Stimulated activated CD8-positive, alpha-beta memory T cell treated with anti-CD3 and anti-CD28 coated beads, Interleukin-4, amount 100 ng/mL, for 4 hours (primary cell): ENCODE results near the gene CD200.

ENCODE experiments used
- DNase-seq, 2 donors: peaks; one replicate each; pipeline ENCODE4 v3.0.0-alpha.2; 2020; ENCODE audit warnings: low read depth in 2 of 2, low spot score in 1 of 2

The CD200 gene

DNA sequence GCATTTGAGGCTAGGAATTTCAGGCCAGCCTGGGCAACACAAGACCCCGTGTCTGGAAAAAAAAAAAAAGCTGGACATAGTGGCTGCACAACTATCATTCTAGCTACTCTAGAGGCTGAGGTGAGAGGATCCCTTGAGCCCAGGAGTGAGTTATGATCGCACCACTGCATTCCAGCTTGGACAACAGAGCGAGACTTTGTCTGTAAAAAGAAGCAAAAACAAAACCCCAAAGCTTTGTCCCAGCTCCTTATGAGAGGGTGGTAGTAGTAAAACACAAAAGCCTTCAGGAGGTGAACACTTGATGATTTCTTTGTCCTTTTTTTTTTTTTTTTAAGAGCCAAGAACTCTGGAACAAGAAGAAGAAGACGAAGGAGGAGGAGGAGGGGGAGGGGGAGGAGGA, 1.1 kb upstream of the CD200 start:
- no peak for DNase-seq

DNA sequence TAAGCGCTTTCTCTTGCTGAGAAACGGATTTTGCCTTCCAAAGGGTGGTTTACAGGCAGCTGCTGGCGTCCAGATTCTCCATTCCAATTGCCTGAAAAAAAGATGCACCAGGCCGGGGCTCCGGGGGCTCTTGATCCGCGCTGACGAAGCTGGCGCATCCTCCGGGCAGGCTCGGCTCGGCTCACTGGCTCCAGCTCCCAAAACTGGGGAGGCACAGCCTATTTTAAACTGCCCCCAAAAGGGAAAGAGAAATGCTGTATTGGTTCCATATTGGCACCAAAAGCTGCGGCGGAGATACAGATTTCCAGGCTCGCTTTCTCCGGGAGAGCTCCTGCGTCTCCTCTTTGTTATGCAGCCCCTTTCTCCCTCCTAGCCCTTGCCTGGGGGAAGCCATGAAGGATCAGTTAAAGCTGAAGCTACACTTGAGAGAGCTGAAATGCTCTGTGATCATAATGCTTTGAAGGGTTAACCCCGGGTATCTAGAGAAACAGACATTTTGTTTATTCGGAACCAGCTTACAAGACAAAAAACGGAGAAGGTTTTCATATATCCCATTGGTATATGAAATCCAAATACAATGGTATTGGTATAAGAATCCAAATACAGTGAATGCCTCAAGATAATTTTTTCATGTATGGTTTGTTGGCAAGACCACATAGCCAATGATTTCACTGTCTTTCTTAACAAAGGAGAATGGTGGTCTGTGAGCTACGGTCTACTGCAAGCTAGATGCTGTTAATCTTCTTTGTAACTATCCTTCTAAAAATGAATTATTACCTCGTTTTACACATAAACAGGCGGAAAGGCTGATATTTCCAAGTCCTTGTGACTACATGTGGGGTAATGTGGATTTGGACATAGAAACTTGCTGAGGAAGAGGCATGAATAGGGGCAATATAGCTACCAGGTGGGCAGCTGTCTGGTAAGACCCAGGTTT, 693 bp downstream of the CD200 start:
- DNase-seq: no peak

DNA sequence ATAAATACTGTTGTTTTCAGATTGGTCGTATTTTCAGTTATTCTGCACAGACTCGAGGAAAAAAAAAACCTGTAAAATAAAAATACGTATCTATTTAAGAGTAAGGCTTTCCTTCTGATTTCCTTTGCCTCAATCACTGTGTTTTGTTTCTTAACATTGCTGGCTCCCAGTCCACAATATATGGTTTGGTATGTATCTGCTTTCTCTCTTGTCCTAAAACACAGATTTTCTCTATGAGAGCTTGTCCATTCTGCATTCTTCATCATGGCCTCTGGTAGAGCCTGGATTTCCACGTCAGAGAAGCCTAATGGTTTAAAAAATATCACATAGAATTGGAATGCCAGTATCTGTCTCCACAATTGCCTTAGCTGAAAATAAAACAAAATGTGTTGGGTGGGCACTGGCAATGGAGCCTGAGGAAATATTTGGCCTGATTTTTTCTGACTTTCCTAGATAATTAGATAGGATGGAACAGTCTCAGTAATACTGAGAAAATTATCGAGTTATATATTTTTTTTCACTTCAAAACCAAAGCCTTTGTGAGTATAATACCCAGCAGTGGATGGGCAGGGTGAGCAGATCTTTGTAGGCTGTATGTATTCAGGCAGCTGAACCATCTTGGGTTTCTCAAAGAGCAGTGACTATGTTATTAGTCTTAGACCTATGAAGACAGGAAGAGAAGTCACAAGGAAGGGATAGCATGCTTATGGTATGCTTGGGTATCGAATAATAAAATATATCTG, 1.9 kb downstream of the CD200 start:
- DNase-seq: no peak

DNA sequence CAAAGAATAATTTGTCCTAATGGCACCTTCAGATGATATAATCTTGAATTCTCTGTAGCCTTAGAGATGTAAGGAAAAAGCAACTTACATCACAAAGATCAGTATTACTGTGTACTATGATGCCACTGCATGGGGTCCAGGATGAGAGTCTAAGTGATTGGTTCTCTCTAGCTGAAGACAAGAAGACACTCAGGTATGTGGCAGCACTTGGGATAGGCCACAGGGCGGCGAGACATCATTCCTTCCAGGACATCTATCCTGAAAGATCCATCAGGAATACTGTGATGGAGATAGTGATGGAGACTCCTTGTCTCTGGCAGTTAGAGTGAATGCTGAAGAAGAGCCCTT, 2.5 kb downstream of the CD200 start:
- DNase-seq: no peak

DNA sequence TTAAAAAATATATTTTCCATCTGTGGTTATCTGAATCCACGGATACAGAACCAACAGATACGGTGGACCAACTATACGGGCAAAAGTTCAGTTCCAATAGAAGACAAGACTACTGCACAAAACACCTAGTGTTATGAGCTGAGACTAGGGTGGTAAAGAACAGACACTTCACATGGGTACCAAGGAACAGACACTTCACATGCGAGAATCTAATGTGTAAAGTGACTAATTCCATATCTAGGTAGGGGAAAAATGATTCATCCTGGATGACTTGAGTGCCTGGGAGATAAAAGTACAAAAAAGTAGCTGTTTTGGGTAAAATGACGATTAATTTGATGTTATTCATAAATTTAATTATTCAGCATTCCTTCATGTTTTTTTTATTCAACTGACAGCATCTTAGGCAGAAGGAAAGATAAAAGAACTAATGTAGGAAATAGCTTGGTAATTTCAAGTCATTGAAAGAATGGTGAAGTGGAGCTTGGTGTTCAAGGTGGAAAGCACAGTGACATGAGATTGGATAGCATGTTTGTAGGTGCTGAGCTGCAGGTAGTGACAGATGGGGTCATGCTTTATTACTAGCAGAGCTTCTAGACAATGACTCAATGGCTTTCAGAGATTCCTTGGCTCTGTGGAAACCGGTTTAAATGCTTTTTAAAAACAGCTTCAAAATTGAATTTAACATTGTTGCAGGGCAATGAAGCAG, 5.2 kb downstream of the CD200 start:
- DNase-seq: no peak

DNA sequence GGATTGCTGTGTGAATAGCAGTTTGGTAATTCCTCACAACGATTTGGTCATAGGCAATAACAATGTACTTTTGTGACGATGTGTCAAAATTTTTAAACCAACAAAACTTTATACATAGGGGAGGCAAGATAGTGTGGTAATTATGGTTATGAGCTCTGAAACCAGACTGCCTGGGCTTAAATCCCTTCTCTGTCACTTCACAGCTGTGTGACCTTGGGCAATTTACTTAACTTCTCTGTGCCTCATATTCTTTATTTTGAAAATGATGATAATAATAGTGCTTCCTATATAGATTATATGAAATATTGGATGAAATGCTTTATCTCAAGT, 5.7 kb downstream of the CD200 start:
- DNase-seq: no peak

DNA sequence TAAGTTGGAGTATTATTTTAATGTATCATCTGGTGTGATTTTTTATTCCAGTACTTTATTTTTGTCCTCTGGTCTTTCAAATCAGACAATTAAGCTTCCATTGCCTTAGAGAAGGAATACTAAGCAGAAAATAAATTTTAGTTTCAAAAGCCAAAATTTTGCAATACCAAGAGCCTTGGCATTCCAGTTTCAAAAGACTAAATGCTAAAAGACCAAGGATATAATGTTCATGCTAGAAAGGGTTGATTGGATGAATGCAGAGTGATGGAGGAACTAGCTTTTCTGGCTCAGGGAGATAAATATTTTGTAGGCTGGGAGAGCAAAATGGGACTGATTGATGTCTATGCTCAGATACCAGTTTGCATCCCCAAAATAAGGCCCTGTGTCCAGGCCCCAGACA, 6.2 kb downstream of the CD200 start:
- no peak for DNase-seq

DNA sequence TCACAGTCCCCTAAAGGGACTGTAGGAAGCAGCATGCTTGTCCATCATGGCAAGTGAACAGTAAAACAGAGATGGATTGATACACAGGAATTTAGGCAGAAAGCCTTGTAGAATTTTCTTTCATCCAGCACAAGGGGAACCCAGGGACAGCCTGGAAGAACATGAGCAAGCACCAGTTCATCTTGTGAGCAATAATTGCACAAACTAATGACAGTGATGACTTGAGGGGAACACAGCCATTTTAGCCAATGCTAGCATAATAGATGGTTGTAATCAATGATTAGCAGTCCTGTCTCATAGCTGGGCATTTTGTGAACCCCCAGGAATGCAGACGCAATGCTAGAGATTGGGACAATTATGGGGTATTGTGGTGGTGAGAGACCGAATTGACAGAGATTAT, 6.7 kb downstream of the CD200 start:
- DNase-seq: no peak

DNA sequence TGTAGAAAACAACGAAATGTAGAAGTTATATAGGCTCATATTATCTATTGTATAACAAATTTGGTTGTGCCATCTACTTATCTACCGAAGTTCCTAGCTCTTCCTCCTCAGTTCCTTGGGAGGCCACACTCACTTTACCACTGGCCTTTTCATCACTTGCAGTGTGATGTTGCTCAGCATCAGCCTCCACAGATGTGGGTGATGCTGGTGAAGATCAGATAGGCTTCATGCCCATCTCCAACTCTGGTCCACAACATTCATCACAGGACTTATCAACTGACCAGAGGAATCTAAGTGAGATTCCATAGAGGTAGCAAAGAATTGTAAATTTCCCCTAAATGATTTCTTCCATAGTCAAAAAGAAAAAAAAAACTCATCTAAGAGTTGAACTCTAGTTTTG, 8.4 kb downstream of the CD200 start:
- DNase-seq: no peak

DNA sequence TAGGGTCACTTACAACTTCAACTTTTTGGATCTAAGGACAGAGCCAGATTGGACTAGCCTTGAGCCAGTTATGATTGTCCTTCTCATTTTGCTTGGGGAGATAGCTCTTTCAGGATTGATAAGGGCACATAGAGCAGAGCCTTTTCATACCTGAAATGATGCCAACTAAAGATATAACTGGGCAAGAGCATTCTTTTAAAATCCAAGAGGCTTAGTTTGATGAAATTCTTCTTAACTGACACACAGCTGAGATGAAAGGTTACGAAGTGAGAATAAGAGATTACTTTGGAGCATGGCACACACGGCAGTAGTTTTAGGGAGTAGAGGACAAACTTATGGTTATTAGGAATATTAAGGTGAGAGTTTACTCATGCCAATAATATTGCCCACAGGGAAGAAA, 12.7 kb downstream of the CD200 start:
- no peak for DNase-seq

DNA sequence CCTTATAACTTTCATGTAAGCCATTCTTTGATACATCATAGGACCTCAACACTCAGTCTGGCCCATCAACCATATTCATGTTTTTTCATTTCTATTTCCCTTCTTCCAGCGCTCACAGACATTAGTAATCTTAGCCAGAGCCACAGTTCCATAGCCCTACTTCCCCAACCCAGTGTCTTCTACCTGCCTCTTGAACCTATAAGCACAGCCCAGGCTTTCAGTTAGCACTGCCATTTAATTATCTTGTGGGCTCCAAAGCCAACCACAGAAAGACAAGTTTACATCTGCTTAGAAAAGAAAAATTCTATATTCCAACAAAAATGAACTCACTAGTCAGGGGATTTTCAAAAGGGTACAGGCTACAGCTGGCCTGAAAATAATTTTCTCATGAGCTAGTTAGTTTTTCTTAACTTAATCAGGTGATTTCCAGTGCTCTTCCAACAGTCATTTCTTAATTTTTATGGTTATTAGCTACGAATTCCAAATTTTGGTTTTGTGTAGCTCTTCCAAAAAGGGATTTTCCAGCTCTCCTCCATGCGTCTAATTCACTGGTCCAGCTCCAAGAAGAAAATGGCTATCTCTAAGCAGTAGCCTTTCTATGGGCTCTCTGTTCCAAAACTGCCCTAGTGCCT, 13.7 kb downstream of the CD200 start:
- no peak for DNase-seq

DNA sequence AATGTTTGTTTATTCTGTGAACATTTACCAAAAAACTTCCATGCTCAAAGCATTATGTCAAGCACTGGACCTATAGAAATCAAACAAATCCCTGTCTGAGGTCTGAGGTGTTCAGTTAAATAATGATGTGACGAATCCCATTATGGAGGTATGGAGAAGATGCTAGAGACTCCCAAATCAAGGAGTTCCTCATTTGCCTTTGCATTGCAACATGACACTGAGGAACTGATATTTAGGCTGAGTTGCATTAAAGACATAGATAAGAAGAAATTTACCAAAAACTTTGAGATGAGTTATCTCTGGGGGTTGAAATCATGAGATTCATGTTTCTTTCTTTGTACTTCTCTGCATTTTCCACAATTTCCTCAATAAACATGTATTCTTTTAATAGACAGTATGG, 16.0 kb downstream of the CD200 start:
- no peak for DNase-seq

DNA sequence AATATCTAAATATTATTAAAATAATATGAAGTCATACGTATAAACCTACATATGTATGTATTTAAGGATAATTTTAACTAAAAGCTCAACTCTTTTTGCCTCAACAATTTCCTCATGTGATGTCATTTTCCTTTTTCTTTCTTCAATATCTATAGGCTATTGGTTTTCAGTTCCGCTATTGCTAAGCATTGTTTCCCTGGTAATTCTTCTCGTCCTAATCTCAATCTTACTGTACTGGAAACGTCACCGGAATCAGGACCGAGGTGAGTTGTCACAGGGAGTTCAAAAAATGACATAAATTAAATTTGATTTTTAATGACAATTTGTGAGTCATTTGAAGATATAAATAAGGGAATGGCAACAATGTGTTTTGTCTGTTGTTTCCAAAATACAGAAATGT, 16.6 kb downstream of the CD200 start:
- DNase-seq: no peak

DNA sequence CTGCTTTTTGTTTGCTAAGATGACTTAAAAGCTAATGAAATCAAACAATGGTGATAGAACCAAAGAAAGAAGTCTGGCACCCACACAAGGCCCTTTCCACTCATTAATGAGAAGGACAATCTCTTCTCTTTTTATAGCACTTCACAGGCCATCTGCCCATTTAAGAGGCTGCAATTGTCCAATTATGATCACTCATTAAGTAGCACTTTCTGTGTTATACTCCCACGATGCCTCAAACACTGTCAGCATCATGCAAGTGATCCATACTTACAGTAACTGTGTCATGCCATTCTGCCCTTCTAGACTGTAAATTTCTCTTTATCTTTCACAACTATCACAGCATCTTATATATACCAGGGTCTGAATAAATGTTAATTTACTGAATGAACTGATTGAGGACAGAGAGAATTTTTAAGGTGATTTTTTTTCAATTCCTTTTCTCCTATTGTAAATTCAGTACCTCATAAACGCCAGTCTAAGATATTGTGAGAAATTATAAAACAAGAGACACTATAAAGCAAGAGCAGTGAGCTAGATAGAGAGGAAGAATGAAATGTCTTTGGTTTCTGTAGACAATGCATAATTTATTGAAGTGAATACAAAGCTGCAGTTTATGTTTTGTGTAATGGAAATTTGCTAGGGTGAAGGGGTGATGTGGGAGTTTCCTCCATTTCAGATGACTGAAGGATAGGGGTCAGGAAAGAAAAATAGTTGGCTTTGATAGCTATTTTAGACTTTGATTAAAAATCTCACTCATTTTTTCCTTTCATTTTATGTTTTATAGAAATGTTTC, 17.3 kb downstream of the CD200 start:
- DNase-seq: no peak

DNA sequence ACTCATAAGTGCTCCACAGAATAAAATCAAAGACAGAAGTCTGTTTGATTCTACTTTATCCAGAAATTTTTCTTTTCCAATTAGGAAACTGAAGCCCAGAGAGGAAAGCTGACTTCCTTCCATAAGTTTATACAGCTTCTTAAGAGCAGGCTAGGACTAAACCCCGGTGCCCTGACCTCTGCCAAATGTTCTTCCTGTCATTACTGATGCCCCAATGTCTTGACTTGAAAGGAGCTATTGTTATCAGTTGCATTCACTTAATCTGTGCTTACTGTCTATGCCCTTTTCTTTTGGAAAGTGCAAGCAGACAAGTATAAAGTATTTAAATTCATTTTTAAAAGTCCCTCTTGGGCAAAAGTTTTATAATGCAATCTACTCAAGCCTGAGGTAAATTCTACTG, 18.1 kb downstream of the CD200 start:
- DNase-seq: no peak

DNA sequence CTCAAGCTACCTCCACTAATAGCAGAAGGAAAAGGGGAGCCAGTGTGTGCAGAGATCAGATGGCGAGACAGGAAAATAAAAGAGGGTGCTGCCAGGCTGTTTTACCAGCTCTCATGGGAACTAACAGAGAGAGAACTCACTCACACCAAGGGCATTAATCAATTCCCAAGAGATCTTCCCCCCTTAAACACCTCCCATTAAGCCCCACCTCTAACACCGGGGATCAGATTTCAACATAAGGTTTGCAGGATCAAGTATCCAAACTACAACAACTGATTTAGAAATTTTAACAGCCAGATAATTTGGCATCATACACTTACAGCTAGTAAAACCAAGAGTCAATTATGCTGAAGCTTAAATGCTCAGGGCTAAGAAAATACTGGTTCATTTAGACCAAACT, 18.9 kb downstream of the CD200 start:
- DNase-seq: no peak

DNA sequence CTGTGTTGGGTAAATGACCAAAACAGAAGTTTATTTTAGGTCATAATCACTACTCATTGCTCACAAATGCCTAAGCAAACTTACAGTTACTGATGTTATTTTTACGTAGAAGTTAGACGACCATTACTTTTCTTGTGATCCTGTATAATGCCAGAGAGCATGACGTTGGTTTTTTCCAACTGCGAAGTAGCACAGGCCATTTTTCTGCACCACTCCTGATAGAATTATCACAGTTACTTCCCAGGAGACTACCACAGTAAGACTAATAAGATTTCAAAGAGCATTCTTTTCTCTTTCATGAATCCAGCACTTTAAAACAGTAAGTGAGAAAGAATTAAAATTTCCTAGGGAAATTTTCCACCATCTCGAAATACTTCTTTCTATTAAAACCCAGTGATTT, 19.8 kb downstream of the CD200 start:
- no peak for DNase-seq

DNA sequence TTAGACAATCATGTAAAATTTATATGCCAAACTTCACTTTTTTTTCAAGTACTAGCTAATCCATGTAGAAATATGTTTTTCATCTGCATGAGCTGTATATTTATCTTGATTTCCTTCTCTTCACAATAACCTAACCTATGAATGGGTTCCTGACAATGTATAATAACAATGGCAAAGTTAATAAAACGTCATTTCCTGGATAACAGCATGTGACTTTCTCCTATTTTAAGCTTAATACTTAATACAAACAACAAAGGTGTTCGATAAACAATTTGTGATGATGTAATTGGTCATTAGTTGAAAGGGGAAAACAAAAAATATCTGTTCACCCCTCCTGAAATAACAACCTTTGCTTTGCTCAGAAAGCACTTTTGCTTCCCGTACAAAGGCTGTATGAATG, 20.4 kb downstream of the CD200 start:
- DNase-seq: no peak

DNA sequence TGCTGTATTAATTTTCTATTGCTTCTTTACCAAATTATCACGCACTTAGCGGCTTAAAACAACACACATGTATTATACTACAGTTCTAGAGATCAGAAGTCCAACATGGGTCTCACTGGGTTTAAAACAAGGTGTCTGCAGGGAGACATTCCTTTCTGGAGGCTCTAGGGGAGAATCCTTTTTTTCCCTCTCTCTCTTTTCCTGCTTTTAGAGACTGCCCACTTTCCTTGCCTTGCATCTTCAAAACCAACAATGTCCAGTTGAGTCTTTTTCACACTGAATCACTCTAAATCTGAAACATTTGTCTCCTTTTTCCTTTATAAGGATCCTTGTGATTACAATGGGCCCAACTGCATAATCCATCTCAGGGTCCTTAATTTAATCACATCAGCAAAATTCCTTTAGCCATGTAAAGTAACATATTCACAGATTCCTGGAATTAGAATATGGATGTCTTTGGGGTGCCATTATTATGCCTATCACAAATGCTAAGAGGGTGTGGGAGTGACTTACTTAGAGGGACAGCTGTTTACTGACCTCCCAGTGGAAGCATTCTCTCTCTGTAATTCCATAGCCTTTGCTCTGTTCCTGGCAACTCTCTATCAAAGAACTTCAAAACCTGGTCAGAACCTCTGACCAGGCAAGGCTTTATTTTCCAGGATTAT, 21.8 kb downstream of the CD200 start:
- DNase-seq: no peak

DNA sequence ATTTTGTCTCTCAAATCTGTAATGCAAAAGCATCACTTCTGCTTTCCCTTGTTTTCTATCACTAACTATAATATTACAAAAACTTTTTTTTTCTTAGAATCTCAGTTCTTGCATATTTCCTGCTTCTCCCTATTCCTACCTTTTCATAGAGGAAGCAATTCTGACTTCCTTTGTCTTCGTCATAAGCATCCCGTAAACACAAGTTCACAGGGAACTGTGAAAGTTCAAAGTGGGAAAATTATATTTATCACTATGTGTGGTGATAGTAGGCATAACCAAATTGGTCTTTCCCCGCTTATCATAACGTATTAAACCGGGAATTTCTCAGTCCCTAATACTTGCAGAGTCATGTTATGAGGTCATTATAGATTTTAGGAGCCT, 22.3 kb downstream of the CD200 start:
- no peak for DNase-seq
